Type B pancreatic cell (in vitro differentiated cells): Measurements from ENCODE around the gene STK31. TPM values are rescaled to one million over a fixed set of nuclear protein-coding genes. Genes with fewer than 3 reads are reported as not detected.
"Not testable (repeated sequence)": the region's sequence is repeated elsewhere in the genome, so short reads cannot be mapped to it uniquely, and the experiment has no call there.

Experiments used
- DNase-seq: peaks from one replicate; pipeline ENCODE4 v3.0.0; 2021; ENCODE audit warnings: mixed read lengths; ENCODE audit not compliant: unreplicated experiment; ENCODE audit errors: extremely low spot score
- H3K27ac Mint-ChIP-seq: 2 replicates; pipeline ENCODE4 v1.8.0; 2021; ENCODE audit warnings: mild to moderate bottlenecking, mixed read lengths
- H3K27me3 Mint-ChIP-seq: 2 replicates; pipeline ENCODE4 v1.8.0; 2021; ENCODE audit warnings: mixed read lengths
- H3K36me3 Mint-ChIP-seq: 2 replicates; pipeline ENCODE4 v1.8.0; 2021; ENCODE audit warnings: mixed read lengths
- H3K4me1 Mint-ChIP-seq: one replicate; pipeline ENCODE4 v1.8.0; 2021; ENCODE audit warnings: mixed read lengths; ENCODE audit not compliant: unreplicated experiment
- H3K4me3 Mint-ChIP-seq: 2 replicates; pipeline ENCODE4 v1.8.0; 2021; ENCODE audit warnings: mild to moderate bottlenecking, mixed read lengths
- H3K9me3 Mint-ChIP-seq: 2 replicates; pipeline ENCODE4 v1.8.0; 2021; ENCODE audit warnings: mixed read lengths
- CTCF ChIP-seq: fragments of 200-600 bp; sonication (generic); conservative IDR thresholded peaks from 2 replicates; pipeline ENCODE4 v1.5.0; 2021; ENCODE audit warnings: antibody characterized with exemption, mild to moderate bottlenecking
- total RNA-seq: library from RNA; stranded (reverse); gene quantifications from 2 replicates; pipeline ENCODE4 v1.2.1, GENCODE V29; 2021; ENCODE audit warnings: low replicate concordance

STK31 gene
- total RNA-seq, 1 donor from 2014 or later: 0.43 TPM

DNA sequence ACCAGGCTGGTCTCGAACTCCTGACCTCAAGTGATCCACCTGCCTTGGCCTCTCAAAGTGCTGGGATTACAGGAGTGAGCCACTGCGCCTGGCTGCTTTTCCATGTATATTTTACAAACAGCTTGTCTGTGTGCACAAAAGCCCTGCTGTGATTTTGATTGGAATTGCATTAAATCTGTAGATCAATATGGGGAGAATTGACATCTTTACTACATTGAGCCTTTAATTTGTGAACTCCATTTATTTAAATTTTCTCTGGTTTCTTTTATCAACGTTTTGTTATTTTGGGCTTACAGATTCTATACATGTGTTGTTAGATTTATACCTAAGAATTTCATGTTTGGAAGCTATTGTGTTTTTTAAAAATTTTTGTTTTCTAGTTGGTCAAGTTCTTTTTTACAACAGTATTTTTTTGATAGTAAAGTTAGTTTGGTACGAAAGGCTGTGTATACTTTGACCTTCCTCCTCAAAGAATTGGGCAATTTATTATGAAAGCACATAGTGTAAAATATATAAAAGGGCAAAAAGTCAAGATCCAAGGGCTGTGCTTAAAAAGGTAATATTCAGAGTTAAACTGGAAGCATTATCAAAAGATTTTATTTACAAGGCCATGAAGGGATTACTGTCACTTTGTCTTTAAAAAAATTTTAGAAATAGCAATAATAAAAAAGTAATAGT, 92.8 kb downstream of the STK31 start:
- no peaks in the 10 kb centered on the region for H3K36me3 Mint-ChIP-seq
- no peak for TF ChIP-seq CTCF
- no peaks in the 10 kb centered on the region for H3K9me3 Mint-ChIP-seq
- H3K27ac Mint-ChIP-seq: no peak overlapping the region
- no peaks in the 10 kb centered on the region for H3K27me3 Mint-ChIP-seq
- no peak for DNase-seq
- H3K4me1 Mint-ChIP-seq: peaks cover 4% of the 10 kb centered on the region
- H3K4me3 Mint-ChIP-seq: no peak overlapping the region

GRCh38 chr7:23804707-23805106, 94.7 kb downstream of the STK31 start:
- DNase-seq: no peak
- H3K27me3 Mint-ChIP-seq: no peaks in the 10 kb centered on the region
- H3K4me1 Mint-ChIP-seq: peaks cover 4% of the 10 kb centered on the region
- TF ChIP-seq CTCF: no peak
- H3K36me3 Mint-ChIP-seq: no peaks in the 10 kb centered on the region
- H3K9me3 Mint-ChIP-seq: no peaks in the 10 kb centered on the region
- no peak overlapping the region for H3K27ac Mint-ChIP-seq
- no peak overlapping the region for H3K4me3 Mint-ChIP-seq

DNA sequence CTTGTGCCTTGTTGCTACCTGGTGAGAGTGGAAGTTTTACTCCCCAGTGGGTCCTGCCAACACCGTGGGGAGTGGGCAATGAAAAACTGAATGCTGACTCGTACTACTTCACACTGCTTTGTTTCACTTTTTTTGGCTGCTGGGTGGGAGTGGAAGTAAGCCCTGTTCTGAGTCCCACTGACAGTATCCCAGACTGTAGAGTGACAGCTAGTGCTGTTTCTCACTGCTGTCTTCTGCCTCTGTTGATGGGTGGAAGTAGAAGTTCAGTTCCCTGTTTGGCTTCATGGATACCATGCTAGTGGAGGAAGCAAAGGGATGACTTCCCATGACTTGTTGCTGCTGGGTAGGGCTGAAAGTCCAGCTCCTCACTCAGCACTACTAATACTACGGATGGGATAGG, 98.4 kb downstream of the STK31 start:
- H3K4me3 Mint-ChIP-seq: no peak overlapping the region
- no peaks in the 10 kb centered on the region for H3K4me1 Mint-ChIP-seq
- H3K27ac Mint-ChIP-seq: no peak overlapping the region
- no peaks in the 10 kb centered on the region for H3K9me3 Mint-ChIP-seq
- TF ChIP-seq CTCF: no peak
- no peaks in the 10 kb centered on the region for H3K36me3 Mint-ChIP-seq
- H3K27me3 Mint-ChIP-seq: no peaks in the 10 kb centered on the region
- no peak for DNase-seq

DNA sequence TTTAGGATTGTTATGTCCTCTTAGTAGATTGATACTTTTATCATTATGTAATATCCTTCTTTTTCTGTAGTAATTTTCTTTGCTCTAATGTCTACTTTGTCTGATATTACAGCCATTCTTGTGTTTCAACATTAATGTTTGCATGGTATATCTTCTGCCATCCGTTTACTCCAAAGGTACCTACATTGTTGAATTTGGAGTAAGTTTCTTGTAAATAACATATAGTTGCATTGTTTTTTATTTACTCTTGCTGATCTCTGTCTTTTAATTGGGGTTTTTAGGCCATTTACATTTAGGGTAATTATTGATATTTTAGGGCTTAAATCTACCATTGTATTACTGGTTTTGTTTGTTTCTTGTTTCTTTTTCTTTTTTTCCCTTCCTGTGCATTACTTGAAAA, 100.1 kb downstream of the STK31 start:
- Mint-ChIP-seq H3K36me3 (no peaks in the 10 kb centered on the region), H3K27me3 (no peaks in the 10 kb centered on the region), H3K4me3 (no peak overlapping the region), H3K9me3 (no peaks in the 10 kb centered on the region), H3K27ac (no peak overlapping the region), H3K4me1 (no peaks in the 10 kb centered on the region)
- no peak for DNase-seq
- TF ChIP-seq CTCF: no peak

DNA sequence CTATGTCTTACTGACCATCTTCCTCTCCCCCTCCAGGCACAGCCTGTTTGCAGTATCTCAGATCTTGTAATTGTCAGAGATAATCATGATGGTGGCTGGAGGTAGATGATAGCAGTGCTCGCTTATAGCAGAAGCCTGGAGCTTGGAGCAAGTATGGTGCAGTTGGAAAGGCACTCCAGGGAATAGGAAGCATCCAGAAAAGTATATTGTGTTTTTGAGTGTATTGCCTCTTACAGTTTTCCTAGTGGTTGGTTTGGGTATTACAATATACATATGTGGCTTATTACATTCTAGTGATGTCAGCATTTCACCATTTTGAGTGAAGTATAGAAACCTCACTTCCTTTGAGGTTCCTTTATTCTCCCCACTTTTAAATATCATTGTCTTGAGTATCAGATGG, 101.5 kb downstream of the STK31 start:
- Mint-ChIP-seq H3K9me3 (no peaks in the 10 kb centered on the region), H3K4me3 (no peak overlapping the region), H3K27me3 (no peaks in the 10 kb centered on the region), H3K27ac (no peak overlapping the region), H3K36me3 (no peaks in the 10 kb centered on the region), H3K4me1 (no peaks in the 10 kb centered on the region)
- TF ChIP-seq CTCF: peak; percentile 72
- no peak for DNase-seq

DNA sequence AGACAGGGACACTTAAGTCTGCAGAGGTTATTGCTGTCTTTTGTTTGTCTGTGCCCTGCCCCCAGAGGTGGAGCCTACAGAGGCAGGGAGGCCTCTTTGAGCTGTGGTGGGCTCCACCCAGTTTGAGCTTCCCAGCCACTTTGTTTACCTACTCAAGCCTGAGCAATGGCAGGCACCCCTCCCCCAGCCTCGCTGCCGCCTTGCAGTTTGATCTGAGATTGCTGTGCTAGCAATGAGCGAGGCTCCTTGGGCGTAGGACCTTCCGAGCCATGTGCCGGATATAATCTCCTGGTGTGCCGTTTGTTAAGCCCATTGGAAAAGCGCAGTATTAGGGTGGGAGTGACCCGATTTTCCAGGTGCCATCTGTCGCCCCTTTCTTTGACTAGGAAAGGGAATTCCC, 118.1 kb downstream of the STK31 start:
- not testable (repeated sequence) for H3K27me3 Mint-ChIP-seq, DNase-seq, H3K4me3 Mint-ChIP-seq, H3K27ac Mint-ChIP-seq, H3K36me3 Mint-ChIP-seq, H3K9me3 Mint-ChIP-seq, H3K4me1 Mint-ChIP-seq

GRCh38 chr7:23832733-23833132, 122.7 kb downstream of the STK31 start:
- peaks cover 13% of the 10 kb centered on the region for H3K9me3 Mint-ChIP-seq

More at GRCh38 chr7:23832733-23833132, 122.7 kb downstream of the STK31 start:
- not testable (repeated sequence) for H3K27me3 Mint-ChIP-seq, DNase-seq, H3K4me1 Mint-ChIP-seq, H3K36me3 Mint-ChIP-seq, H3K27ac Mint-ChIP-seq, H3K4me3 Mint-ChIP-seq
